Caco-2 (cell line): Measurements from ENCODE around the gene ME3. TPM values are rescaled to one million over a fixed set of nuclear protein-coding genes. Genes with fewer than 3 reads are reported as not detected.

ENCODE experiments used
- BruUV-seq: library from RNA; stranded (reverse); fragments of 400-500 nt; replicated peaks from 2 replicates; lab custom pipeline; 2021; lab: Mats Ljungman, UMichigan
- CTCF ChIA-PET: fragments of 300-600 bp; sonication (Branson Sonifier 250); formaldehyde crosslinking; loops from one replicate; lab custom pipeline; 2022; ENCODE audit warnings: antibody characterized with exemption; lab: Charles Lee
- POLR2A ChIA-PET: fragments of 300-600 bp; sonication (Branson Sonifier 250); formaldehyde crosslinking; loops from one replicate; lab custom pipeline; 2022; ENCODE audit warnings: antibody characterized with exemption; lab: Charles Lee
- DNase-seq, 2 experiments: peaks; one replicate each; pipeline versions ENCODE4 v3.0.0 to v3.0.0-alpha.2; 2020 to 2022
- H3K27me3 ChIP-seq: replicated peaks from 2 replicates; pipeline ENCODE4 v1.6.0; 2011; ENCODE audit warnings: low read length; ENCODE audit not compliant: control insufficient read depth, insufficient read depth
- H3K36me3 ChIP-seq: 2 replicates; pipeline ENCODE4 v1.5.1; 2011; ENCODE audit warnings: low read length; ENCODE audit not compliant: control insufficient read depth, insufficient read depth
- H3K4me1 ChIP-seq: fragments of 250-450 bp; sonication (Bioruptor Pico); 2 replicates; pipeline ENCODE4 v1.5.1; 2020; ENCODE audit warnings: mild to moderate bottlenecking
- H3K4me3 ChIP-seq: 2 replicates; pipeline ENCODE4 v1.5.1; 2011; ENCODE audit warnings: low read depth, mild to moderate bottlenecking, control low read depth, low read length
- H3K9me3 ChIP-seq: fragments of 250-450 bp; sonication (Bioruptor Pico); 2 replicates; pipeline ENCODE4 v1.5.1; 2020; ENCODE audit warnings: mild to moderate bottlenecking, moderate library complexity
- H3K27ac Mint-ChIP-seq: one replicate; pipeline ENCODE4 v1.8.0; 2022; ENCODE audit warnings: mixed read lengths; ENCODE audit not compliant: unreplicated experiment
- H3K27me3 Mint-ChIP-seq: one replicate; pipeline ENCODE4 v1.8.0; 2022; ENCODE audit warnings: mixed read lengths; ENCODE audit not compliant: insufficient read depth, unreplicated experiment
- H3K36me3 Mint-ChIP-seq: one replicate; pipeline ENCODE4 v1.8.0; 2022; ENCODE audit warnings: mild to moderate bottlenecking, mixed read lengths; ENCODE audit not compliant: insufficient read depth, unreplicated experiment
- H3K4me1 Mint-ChIP-seq: one replicate; pipeline ENCODE4 v1.8.0; 2022; ENCODE audit warnings: low read depth, mixed read lengths; ENCODE audit not compliant: unreplicated experiment
- H3K4me3 Mint-ChIP-seq: one replicate; pipeline ENCODE4 v1.8.0; 2022; ENCODE audit warnings: mild to moderate bottlenecking, moderate library complexity, mixed read lengths; ENCODE audit not compliant: unreplicated experiment
- H3K9me3 Mint-ChIP-seq: one replicate; pipeline ENCODE4 v1.8.0; 2022; ENCODE audit warnings: mixed read lengths; ENCODE audit not compliant: unreplicated experiment
- intact Hi-C: fragments of 100-400 bp; cut with micrococcal nuclease; formaldehyde crosslinking; loops from one replicate; pipeline ENCODE4 v1.10.0; 2022; ENCODE audit not compliant: unreplicated experiment
- total RNA-seq: library from RNA; stranded (reverse); gene quantifications from 2 replicates; pipeline ENCODE4 v1.2.3, GENCODE V29; 2022
- TF ChIP-seq, protein P1 (sequence below), 2 experiments: fragments of 200-600 bp in 1 of 2; IDR thresholded peaks; 1 replicate in 1 of 2; 2 replicates in 1 of 2; pipeline versions ENCODE4 v1.5.1 to v1.8.0; 2011 to 2022; ENCODE audit warnings: antibody characterized with exemption in 1 of 2, control low read depth in 1 of 2, inconsistent platforms in 1 of 2, low read depth in 1 of 2, low read length in 1 of 2, mild to moderate bottlenecking in 1 of 2, moderate library complexity in 1 of 2; ENCODE audit not compliant: insufficient read depth in 1 of 2, severe bottlenecking in 1 of 2, unreplicated experiment in 1 of 2

Gene ME3
- total RNA-seq, 1 experiment from 2014 or later: 32.8 TPM

- Mint-ChIP-seq H3K27ac (peak overlapping the region; percentile 87), H3K27me3 (no peaks in the 10 kb centered on the region), H3K36me3 (peaks cover 4% of the 10 kb centered on the region), H3K9me3 (no peaks in the 10 kb centered on the region), H3K4me3 (peak overlapping the region; percentile 84), H3K4me1 (peaks cover 76% of the 10 kb centered on the region)
- no TSS peak for BruUV-seq
- ChIA-PET POLR2A (interaction anchor here (0.6 to 3.5 kb wide), 3 partner anchors 98 to 140 kb away, joined by 3 to 14 read pairs (median 4); partner anchors contain the start of gene PRSS23), CTCF (interaction anchor here (0.9 to 2.1 kb wide), 3 partner anchors 63 to 145 kb away, joined by 3 to 12 read pairs (median 5); no protein-coding TSS in a partner anchor)
- Histone ChIP-seq H3K4me3 (peak overlapping the region; percentile 95), H3K9me3 (no peaks in the 10 kb centered on the region), H3K4me1 (peaks cover 47% of the 10 kb centered on the region), H3K27me3 (no peaks in the 10 kb centered on the region), H3K36me3 (no peaks in the 10 kb centered on the region)
- DNase-seq: peak; percentile 64 to 71
- intact Hi-C loops: loop anchor here (1.0 to 5.0 kb wide), 8 partner anchors 35 to 215 kb away; no protein-coding TSS in a partner anchor
- TF ChIP-seq, protein P1, sequence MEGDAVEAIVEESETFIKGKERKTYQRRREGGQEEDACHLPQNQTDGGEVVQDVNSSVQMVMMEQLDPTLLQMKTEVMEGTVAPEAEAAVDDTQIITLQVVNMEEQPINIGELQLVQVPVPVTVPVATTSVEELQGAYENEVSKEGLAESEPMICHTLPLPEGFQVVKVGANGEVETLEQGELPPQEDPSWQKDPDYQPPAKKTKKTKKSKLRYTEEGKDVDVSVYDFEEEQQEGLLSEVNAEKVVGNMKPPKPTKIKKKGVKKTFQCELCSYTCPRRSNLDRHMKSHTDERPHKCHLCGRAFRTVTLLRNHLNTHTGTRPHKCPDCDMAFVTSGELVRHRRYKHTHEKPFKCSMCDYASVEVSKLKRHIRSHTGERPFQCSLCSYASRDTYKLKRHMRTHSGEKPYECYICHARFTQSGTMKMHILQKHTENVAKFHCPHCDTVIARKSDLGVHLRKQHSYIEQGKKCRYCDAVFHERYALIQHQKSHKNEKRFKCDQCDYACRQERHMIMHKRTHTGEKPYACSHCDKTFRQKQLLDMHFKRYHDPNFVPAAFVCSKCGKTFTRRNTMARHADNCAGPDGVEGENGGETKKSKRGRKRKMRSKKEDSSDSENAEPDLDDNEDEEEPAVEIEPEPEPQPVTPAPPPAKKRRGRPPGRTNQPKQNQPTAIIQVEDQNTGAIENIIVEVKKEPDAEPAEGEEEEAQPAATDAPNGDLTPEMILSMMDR (IDR thresholded peaks at IDR 0.05; ENCODE audit: insufficient read depth in 1 of 2, low read depth in 1 of 2, low read length in 1 of 2, severe bottlenecking in 1 of 2, unreplicated experiment in 1 of 2): peak in 1 of 2 experiments; percentile 6
These were observed 847 bp downstream of the ME3 start for GRCh38 chr11:86671531-86672006.

DNA sequence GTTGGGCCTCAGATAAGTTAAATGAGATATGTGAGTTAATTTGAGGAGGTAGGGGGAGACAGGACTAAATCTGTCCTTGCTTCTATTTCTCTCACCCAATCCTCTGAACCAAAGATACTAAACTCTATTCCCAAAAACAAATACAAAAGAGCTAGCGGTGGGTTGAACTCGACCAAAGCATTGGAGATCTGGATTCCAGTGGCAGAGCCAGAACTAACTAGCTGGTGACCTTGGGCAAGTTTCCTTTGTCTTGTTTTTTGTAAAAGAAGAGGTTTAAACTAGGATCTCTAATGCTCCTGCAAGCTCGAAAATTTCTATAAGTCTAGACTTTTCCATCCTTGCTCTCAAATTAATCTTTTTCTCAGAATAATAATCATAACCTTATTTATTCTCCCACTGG lies 1.5 kb downstream of the ME3 start:
- peaks cover 4% of the 10 kb centered on the region for H3K36me3 Mint-ChIP-seq
- H3K4me3 Mint-ChIP-seq: peak overlapping the region; percentile 84
- no peaks in the 10 kb centered on the region for H3K27me3 ChIP-seq
- DNase-seq: no peak
- peak overlapping the region; percentile 55 for H3K27ac Mint-ChIP-seq
- ChIA-PET POLR2A (interaction anchor here (0.6 to 3.5 kb wide), 2 partner anchors 99 to 130 kb away, joined by 3 to 14 read pairs; partner anchors contain the start of gene PRSS23), CTCF (interaction anchor here (1.5 to 2.1 kb wide), 2 partner anchors 40 to 63 kb away, joined by 3 to 12 read pairs; no protein-coding TSS in a partner anchor)
- H3K9me3 ChIP-seq: no peaks in the 10 kb centered on the region
- H3K36me3 ChIP-seq: no peaks in the 10 kb centered on the region
- H3K4me1 Mint-ChIP-seq: peaks cover 72% of the 10 kb centered on the region
- intact Hi-C loops: loop anchor here (5.0 kb wide), 1 partner anchor 154 kb away; no protein-coding TSS in a partner anchor
- peaks cover 41% of the 10 kb centered on the region for H3K4me1 ChIP-seq
- H3K4me3 ChIP-seq: peak overlapping the region; percentile 95
- no peaks in the 10 kb centered on the region for H3K27me3 Mint-ChIP-seq
- H3K9me3 Mint-ChIP-seq: no peaks in the 10 kb centered on the region
- TSS peak; percentile 50 for BruUV-seq
- TF ChIP-seq, protein P1 (IDR thresholded peaks at IDR 0.05; ENCODE audit: insufficient read depth in 1 of 2, low read depth in 1 of 2, low read length in 1 of 2, severe bottlenecking in 1 of 2, unreplicated experiment in 1 of 2): no peak

- H3K4me3 Mint-ChIP-seq: peak overlapping the region; percentile 84
- H3K27me3 ChIP-seq: no peaks in the 10 kb centered on the region
- H3K36me3 ChIP-seq: no peaks in the 10 kb centered on the region
- H3K27ac Mint-ChIP-seq: no peak overlapping the region
- POLR2A ChIA-PET: interaction anchor here (0.6 kb wide), 1 partner anchor 351 kb away, joined by 8 read pairs; no protein-coding TSS in a partner anchor
- DNase-seq: no peak
- TF ChIP-seq, protein P1 (IDR thresholded peaks at IDR 0.05; ENCODE audit: insufficient read depth in 1 of 2, low read depth in 1 of 2, low read length in 1 of 2, severe bottlenecking in 1 of 2, unreplicated experiment in 1 of 2): no peak
- peaks cover 73% of the 10 kb centered on the region for H3K4me1 Mint-ChIP-seq
- intact Hi-C loops: loop anchor here (5.0 kb wide), 1 partner anchor 153 kb away; no protein-coding TSS in a partner anchor
- no TSS peak for BruUV-seq
- CTCF ChIA-PET: interaction anchor here (0.9 to 1.5 kb wide), 2 partner anchors 39 to 62 kb away, joined by 3 read pairs; no protein-coding TSS in a partner anchor
- peaks cover 40% of the 10 kb centered on the region for H3K4me1 ChIP-seq
- no peaks in the 10 kb centered on the region for H3K9me3 Mint-ChIP-seq
- H3K9me3 ChIP-seq: no peaks in the 10 kb centered on the region
- H3K36me3 Mint-ChIP-seq: peaks cover 4% of the 10 kb centered on the region
- no peaks in the 10 kb centered on the region for H3K27me3 Mint-ChIP-seq
- H3K4me3 ChIP-seq: no peak overlapping the region
These were observed 2.2 kb downstream of the ME3 start for GRCh38 chr11:86670181-86670580.
